Forelimb muscle (tissue), 1 donor: ENCODE results near the gene GAS7. TPM values are rescaled to one million over a fixed set of nuclear protein-coding genes. Genes with fewer than 3 reads are reported as not detected.
"Not testable (repeated sequence)": the region's sequence is repeated elsewhere in the genome, so short reads cannot be mapped to it uniquely, and the experiment has no call there.

Experiments used
- DNase-seq: peaks from one replicate; pipeline ENCODE4 v3.0.0-alpha.2; 2013; ENCODE audit warnings: low read depth
- polyA plus RNA-seq: library from polyadenylated mRNA; unstranded; fragments of 120-200 nt; gene quantifications from one replicate; pipeline ENCODE4 v1.2.1, GENCODE V29; 2013; ENCODE audit not compliant: insufficient read length

Gene GAS7
- polyA plus RNA-seq, 1 donor, result 57.9 TPM

- no peak for DNase-seq
Measured at GRCh38 chr17:10111907-10112452, 86.4 kb downstream of the GAS7 start.

GRCh38 chr17:10109146-10109545 is 89.3 kb downstream of the GAS7 start:
- no peak for DNase-seq

GRCh38 chr17:10107316-10108165 is 90.9 kb downstream of the GAS7 start:
- DNase-seq, result no peak

GRCh38 chr17:10106067-10106466 is 92.3 kb downstream of the GAS7 start:
- no peak for DNase-seq

- DNase-seq, result no peak
Measured at GRCh38 chr17:10105513-10106001, 92.8 kb downstream of the GAS7 start.

GRCh38 chr17:10103712-10104111 is 94.7 kb downstream of the GAS7 start:
- no peak for DNase-seq

- DNase-seq, result no peak
Measured at GRCh38 chr17:10102817-10103216, 95.6 kb downstream of the GAS7 start.

- DNase-seq, result no peak
Measured at GRCh38 chr17:10099051-10099571, 99.3 kb downstream of the GAS7 start.

- DNase-seq, result no peak
Measured at GRCh38 chr17:10096596-10096995, 101.8 kb downstream of the GAS7 start.

- DNase-seq, result not testable (repeated sequence)
Measured at GRCh38 chr17:10095295-10095694, 103.1 kb downstream of the GAS7 start.

GRCh38 chr17:10094797-10095196 is 103.6 kb downstream of the GAS7 start:
- no peak for DNase-seq

- no peak for DNase-seq
Measured at GRCh38 chr17:10092595-10092994, 105.8 kb downstream of the GAS7 start.

GRCh38 chr17:10091046-10091445 is 107.4 kb downstream of the GAS7 start:
- no peak for DNase-seq

GRCh38 chr17:10089196-10089804 is 109.1 kb downstream of the GAS7 start:
- no peak for DNase-seq

- DNase-seq, result no peak
Measured at GRCh38 chr17:10088444-10088843, 110.0 kb downstream of the GAS7 start.

- DNase-seq, result no peak
Measured at GRCh38 chr17:10087355-10087754, 111.1 kb downstream of the GAS7 start.

- DNase-seq, result no peak
Measured at GRCh38 chr17:10083864-10084263, 114.5 kb downstream of the GAS7 start.

GRCh38 chr17:10082795-10083194 is 115.6 kb downstream of the GAS7 start:
- DNase-seq, result no peak

- DNase-seq, result no peak
Measured at GRCh38 chr17:10081571-10082169, 116.7 kb downstream of the GAS7 start.

- no peak for DNase-seq
Measured at GRCh38 chr17:10077561-10078299, 120.7 kb downstream of the GAS7 start.

GRCh38 chr17:10075919-10076318 is 122.5 kb downstream of the GAS7 start:
- no peak for DNase-seq
